ENCODE results near the gene KLHL14.
"Not testable (repeated sequence)": the region's sequence is repeated elsewhere in the genome, so short reads cannot be mapped to it uniquely, and the experiment has no call there.

KLHL14 gene, protein sequence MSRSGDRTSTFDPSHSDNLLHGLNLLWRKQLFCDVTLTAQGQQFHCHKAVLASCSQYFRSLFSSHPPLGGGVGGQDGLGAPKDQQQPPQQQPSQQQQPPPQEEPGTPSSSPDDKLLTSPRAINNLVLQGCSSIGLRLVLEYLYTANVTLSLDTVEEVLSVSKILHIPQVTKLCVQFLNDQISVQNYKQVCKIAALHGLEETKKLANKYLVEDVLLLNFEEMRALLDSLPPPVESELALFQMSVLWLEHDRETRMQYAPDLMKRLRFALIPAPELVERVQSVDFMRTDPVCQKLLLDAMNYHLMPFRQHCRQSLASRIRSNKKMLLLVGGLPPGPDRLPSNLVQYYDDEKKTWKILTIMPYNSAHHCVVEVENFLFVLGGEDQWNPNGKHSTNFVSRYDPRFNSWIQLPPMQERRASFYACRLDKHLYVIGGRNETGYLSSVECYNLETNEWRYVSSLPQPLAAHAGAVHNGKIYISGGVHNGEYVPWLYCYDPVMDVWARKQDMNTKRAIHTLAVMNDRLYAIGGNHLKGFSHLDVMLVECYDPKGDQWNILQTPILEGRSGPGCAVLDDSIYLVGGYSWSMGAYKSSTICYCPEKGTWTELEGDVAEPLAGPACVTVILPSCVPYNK

GRCh38 chr18:32772581-32773381, at the start of gene KLHL14:
TSS of gene KLHL14 (minus strand) at chr18:32773023. CDS start at chr18:32770591, 2,432 bp downstream.
- H3K4me1 Mint-ChIP-seq (ENCODE audit: low read depth): peaks cover 8% of the 10 kb centered on the region
- H3K9me3 Mint-ChIP-seq: no peaks in the 10 kb centered on the region
- H3K4me3 Mint-ChIP-seq: peak within 1 kb of the TSS; percentile 55
- H3K27me3 Mint-ChIP-seq: peaks cover 51% of the 10 kb centered on the region
- no peaks in the 10 kb centered on the region for H3K36me3 Mint-ChIP-seq (ENCODE audit: low read depth)
- H3K27ac Mint-ChIP-seq: no peak within 1 kb of the TSS

- Mint-ChIP-seq H3K27me3 (peaks cover 9% of the 10 kb centered on the region), H3K36me3 (ENCODE audit: low read depth) (no peaks in the 10 kb centered on the region), H3K9me3 (peaks cover 3% of the 10 kb centered on the region), H3K4me1 (ENCODE audit: low read depth) (no peaks in the 10 kb centered on the region), H3K4me3 (no peak overlapping the region), H3K27ac (no peak overlapping the region)
Measured at GRCh38 chr18:32822197-32822596, 49.4 kb upstream of the KLHL14 start.

- H3K27ac Mint-ChIP-seq: no peak overlapping the region
- H3K4me3 Mint-ChIP-seq: no peak overlapping the region
- peaks cover 3% of the 10 kb centered on the region for H3K9me3 Mint-ChIP-seq
- H3K36me3 Mint-ChIP-seq (ENCODE audit: low read depth): no peaks in the 10 kb centered on the region
- H3K4me1 Mint-ChIP-seq (ENCODE audit: low read depth): peaks cover 2% of the 10 kb centered on the region
- H3K27me3 Mint-ChIP-seq: peaks cover 10% of the 10 kb centered on the region
Measured at GRCh38 chr18:32815881-32816280, 43.1 kb upstream of the KLHL14 start.

- H3K27ac Mint-ChIP-seq: no peak overlapping the region
Measured at GRCh38 chr18:32812342-32812741, 39.5 kb upstream of the KLHL14 start.

GRCh38 chr18:32810314-32810713, 37.5 kb upstream of the KLHL14 start:
- H3K27ac Mint-ChIP-seq: no peak overlapping the region
- no peak overlapping the region for H3K4me3 Mint-ChIP-seq
- H3K27me3 Mint-ChIP-seq: peaks cover 4% of the 10 kb centered on the region
- H3K36me3 Mint-ChIP-seq (ENCODE audit: low read depth): no peaks in the 10 kb centered on the region
- H3K4me1 Mint-ChIP-seq (ENCODE audit: low read depth): no peaks in the 10 kb centered on the region
- no peaks in the 10 kb centered on the region for H3K9me3 Mint-ChIP-seq

More at GRCh38 chr18:32812342-32812741, 39.5 kb upstream of the KLHL14 start:
- peaks cover 4% of the 10 kb centered on the region for H3K27me3 Mint-ChIP-seq
- no peaks in the 10 kb centered on the region for H3K9me3 Mint-ChIP-seq
- no peaks in the 10 kb centered on the region for H3K36me3 Mint-ChIP-seq (ENCODE audit: low read depth)
- H3K4me3 Mint-ChIP-seq: no peak overlapping the region
- peaks cover 2% of the 10 kb centered on the region for H3K4me1 Mint-ChIP-seq (ENCODE audit: low read depth)

DNA sequence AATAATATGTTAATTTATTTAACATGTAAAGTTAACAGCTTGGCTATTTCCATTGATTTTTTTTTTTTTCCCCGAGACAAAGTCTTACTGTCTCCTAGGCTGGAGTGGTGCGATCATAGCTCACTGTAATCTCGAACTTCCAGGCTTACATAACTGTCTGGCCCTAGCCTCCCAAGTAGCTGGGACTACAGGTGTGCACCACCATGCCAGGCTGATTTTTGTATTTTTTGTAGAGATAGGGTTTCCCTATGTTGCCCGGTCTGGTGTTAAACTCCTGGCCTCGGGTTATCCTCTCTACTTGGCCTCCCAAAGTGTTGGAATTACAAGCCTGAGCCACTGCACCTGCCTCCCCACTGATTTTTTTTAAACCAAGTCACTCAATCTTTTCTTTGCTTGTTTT, 32.5 kb upstream of the KLHL14 start:
- H3K36me3 Mint-ChIP-seq (ENCODE audit: low read depth): no peaks in the 10 kb centered on the region
- peaks cover 20% of the 10 kb centered on the region for H3K4me1 Mint-ChIP-seq (ENCODE audit: low read depth)
- H3K27me3 Mint-ChIP-seq: no peaks in the 10 kb centered on the region
- no peak overlapping the region for H3K27ac Mint-ChIP-seq
- no peak overlapping the region for H3K4me3 Mint-ChIP-seq
- no peaks in the 10 kb centered on the region for H3K9me3 Mint-ChIP-seq

DNA sequence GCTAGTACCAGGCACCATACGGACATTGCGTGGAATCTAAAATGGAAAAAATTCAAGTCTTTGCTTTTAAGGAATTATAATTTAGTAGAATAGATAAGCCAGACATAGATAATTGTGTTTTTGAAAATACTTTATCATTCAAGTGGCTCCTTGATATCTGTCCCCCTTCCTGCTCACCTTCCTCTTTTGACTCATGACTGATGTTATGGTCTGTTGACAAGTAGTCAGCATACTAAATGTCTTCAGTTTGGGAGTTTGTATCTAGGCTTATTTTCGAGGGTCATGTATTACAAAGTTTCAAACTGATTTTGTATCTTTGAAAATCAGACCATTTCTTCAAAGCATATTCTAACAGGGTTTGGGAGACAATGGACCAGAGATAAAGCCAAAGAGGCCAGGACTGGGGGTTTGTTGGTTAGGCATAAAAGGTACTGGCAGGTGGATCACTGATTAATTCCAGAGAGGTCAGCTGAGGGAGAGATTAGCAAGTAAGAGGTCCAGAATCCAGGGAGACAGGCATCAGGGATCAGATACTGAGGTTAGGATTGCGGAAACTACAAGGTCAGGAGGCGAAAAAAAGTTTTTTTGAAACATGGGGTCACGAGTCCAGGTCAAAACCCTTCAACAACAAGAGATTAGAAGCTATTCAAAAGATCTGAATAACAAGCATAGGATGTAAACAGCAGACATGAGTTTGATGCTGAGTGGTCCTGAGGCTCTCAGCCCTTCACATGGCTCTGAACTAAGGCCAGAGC, 31.5 kb upstream of the KLHL14 start:
- no peaks in the 10 kb centered on the region for H3K36me3 Mint-ChIP-seq (ENCODE audit: low read depth)
- H3K27me3 Mint-ChIP-seq: no peaks in the 10 kb centered on the region
- no peak overlapping the region for H3K27ac Mint-ChIP-seq
- H3K4me3 Mint-ChIP-seq: no peak overlapping the region
- no peaks in the 10 kb centered on the region for H3K9me3 Mint-ChIP-seq
- peaks cover 20% of the 10 kb centered on the region for H3K4me1 Mint-ChIP-seq (ENCODE audit: low read depth)

- H3K27me3 Mint-ChIP-seq: no peaks in the 10 kb centered on the region
- H3K4me3 Mint-ChIP-seq: no peak overlapping the region
- H3K36me3 Mint-ChIP-seq (ENCODE audit: low read depth): no peaks in the 10 kb centered on the region
- H3K4me1 Mint-ChIP-seq (ENCODE audit: low read depth): peaks cover 20% of the 10 kb centered on the region
- H3K9me3 Mint-ChIP-seq: no peaks in the 10 kb centered on the region
- H3K27ac Mint-ChIP-seq: no peak overlapping the region
Measured at GRCh38 chr18:32803568-32803967, 30.7 kb upstream of the KLHL14 start.

DNA sequence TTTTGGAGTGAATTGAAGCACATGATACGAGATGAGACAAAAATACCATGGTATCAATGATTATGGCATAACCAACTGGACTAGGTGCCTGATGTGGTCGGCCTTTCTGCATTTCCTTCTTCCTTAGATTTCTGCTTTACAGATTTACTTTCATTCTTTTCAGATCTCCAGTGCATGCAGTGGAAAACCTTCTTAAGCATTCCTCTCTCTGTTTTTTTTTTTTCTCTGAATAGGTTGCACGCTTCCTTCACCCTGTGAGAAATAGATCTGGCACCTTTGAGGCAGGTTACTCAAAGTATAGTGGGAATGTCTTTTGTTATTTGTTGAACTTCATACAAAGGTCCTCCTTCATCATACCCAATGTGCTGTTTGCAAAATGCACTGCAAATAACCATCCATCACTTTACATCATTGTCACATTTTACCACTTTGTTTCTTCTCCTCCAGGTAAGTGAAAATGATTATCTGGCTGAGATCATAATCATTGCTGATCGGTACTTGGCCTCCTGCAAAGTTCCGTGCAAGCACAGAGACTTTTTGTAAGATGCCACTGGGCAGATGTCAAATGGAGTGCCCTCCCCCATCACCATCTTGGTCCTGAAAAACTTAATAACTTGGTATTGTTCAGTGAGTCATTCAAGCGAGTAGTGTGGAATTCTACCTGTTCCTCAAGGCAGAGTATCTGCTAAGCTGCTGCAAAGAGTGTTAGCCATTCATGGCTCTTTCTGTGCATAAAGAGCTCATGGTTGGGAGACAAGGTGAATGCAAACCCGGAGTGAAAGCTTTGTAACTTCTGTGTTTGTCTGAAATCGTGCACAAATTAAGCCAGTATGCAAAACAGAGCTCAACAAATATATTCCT, 30.0 kb upstream of the KLHL14 start:
- H3K27me3 Mint-ChIP-seq: no peaks in the 10 kb centered on the region
- H3K36me3 Mint-ChIP-seq (ENCODE audit: low read depth): no peaks in the 10 kb centered on the region
- H3K9me3 Mint-ChIP-seq: peaks cover 2% of the 10 kb centered on the region
- peaks cover 20% of the 10 kb centered on the region for H3K4me1 Mint-ChIP-seq (ENCODE audit: low read depth)
- no peak overlapping the region for H3K27ac Mint-ChIP-seq
- no peak overlapping the region for H3K4me3 Mint-ChIP-seq

GRCh38 chr18:32801228-32801627, 28.4 kb upstream of the KLHL14 start:
- H3K9me3 Mint-ChIP-seq: peaks cover 3% of the 10 kb centered on the region
- no peak overlapping the region for H3K4me3 Mint-ChIP-seq
- H3K4me1 Mint-ChIP-seq (ENCODE audit: low read depth): peaks cover 24% of the 10 kb centered on the region
- H3K27ac Mint-ChIP-seq: no peak overlapping the region
- no peaks in the 10 kb centered on the region for H3K27me3 Mint-ChIP-seq
- no peaks in the 10 kb centered on the region for H3K36me3 Mint-ChIP-seq (ENCODE audit: low read depth)

DNA sequence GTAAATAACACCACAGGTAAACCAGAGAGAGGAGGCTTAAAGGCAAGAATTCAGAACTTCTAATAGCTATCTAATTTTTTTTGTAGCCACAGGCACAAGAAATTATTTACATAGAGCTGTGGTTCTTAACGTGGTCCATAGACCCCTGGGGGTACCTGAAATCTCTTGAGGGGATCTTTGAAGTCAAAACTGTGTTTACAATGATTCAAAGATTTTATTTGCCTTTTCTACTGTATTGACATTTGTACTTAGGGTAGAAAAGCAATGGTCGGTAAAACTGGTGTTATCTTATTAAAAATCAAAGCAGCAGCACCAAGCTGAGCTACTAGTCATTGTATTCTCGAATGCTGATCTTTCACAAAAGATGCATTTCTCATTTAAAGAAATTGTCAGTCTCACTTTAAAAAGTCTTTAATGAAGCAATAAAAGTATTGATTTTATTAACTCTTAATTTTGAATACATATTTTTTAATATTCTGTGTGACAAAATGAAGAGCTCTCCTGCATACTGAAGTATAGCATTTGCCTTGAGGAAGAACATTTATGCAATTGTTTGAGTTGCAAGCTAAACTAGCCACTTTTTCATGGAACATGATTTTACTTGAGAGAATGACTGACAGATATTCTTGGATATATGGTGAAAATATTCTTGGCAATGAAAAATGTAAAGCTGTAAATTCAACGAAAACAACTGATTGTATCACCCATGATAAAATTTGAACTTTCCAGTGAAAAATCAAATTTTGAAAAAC, 25.6 kb upstream of the KLHL14 start:
- peaks cover 3% of the 10 kb centered on the region for H3K9me3 Mint-ChIP-seq
- no peak overlapping the region for H3K4me3 Mint-ChIP-seq
- H3K36me3 Mint-ChIP-seq (ENCODE audit: low read depth): no peaks in the 10 kb centered on the region
- H3K4me1 Mint-ChIP-seq (ENCODE audit: low read depth): peaks cover 20% of the 10 kb centered on the region
- H3K27me3 Mint-ChIP-seq: no peaks in the 10 kb centered on the region
- H3K27ac Mint-ChIP-seq: no peak overlapping the region

DNA sequence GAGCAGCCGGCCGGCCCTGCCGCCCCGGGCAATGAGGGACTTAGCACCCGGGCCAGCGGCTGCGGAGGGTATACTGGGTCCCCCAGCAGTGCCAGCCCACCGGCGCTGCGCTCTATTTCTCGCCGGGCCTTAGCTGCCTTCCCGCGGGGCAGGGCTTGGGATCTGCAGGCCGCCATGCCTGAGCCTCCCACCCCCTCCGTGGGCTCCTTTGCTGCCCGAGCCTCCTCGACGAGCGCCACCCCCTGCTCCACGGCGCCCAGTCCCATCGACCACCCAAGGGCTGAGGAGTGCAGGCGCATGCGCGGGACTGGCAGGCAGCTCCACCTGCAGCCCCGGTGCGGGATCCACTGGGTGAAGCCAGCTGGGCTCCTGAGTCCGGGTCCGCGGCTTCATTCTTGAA, 21.8 kb upstream of the KLHL14 start:
- not testable (repeated sequence) for H3K27me3 Mint-ChIP-seq; H3K27ac Mint-ChIP-seq; H3K4me3 Mint-ChIP-seq; H3K36me3 Mint-ChIP-seq (ENCODE audit: low read depth); H3K9me3 Mint-ChIP-seq; H3K4me1 Mint-ChIP-seq (ENCODE audit: low read depth)

DNA sequence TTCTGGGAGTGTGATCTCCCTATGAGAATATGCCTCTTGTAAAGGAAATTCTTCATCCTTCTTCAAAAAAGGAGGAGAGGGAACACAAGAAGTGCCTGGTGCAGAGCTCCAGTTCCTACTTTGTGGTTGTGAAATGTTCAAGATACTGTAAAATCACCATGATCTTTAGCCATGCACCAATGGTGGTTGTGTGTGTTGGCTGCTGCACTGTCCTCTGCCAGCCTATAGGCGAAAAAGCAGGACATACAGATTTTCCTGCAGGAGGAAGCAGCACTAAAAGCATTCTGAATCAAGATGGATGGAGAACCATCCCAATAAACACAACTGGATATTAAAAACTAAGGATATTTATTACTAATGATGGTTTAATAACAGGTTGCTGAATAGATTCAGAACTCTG, 6.2 kb upstream of the KLHL14 start:
- Mint-ChIP-seq H3K27me3 (peaks cover 14% of the 10 kb centered on the region), H3K4me3 (no peak overlapping the region), H3K27ac (no peak overlapping the region), H3K9me3 (no peaks in the 10 kb centered on the region), H3K4me1 (ENCODE audit: low read depth) (peaks cover 4% of the 10 kb centered on the region), H3K36me3 (ENCODE audit: low read depth) (no peaks in the 10 kb centered on the region)
